GM12872 (cell line): ENCODE results near the gene ASPG.

Source experiments
- TF ChIP-seq, protein P1 (sequence below): IDR thresholded peaks from 3 replicates; pipeline ENCODE4 v1.5.1; 2011; ENCODE audit warnings: low read depth, mild to moderate bottlenecking, low read length, moderate library complexity; ENCODE audit not compliant: insufficient read depth

ASPG gene

DNA sequence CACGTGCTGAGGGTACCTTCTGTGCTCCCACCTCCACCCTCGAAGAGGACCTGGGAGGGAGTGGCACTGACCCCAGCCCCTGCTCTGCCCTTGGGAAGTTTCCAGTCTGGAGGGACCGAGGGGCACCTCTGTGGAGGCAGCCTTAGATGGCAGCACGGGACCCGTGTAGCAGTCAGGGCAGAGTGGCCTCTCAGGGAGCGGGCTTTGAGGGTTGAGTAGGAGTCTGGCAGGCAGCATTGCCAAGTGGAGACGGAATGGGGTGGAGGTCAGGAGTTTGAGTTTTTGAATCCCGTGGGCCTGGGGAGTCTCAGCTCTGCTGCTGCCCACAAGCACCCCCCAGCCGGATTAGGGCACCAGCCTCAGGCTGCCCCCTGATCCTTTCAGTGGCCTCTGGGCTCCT lies 74.5 kb downstream of the ASPG start:
- TF ChIP-seq, protein P1, sequence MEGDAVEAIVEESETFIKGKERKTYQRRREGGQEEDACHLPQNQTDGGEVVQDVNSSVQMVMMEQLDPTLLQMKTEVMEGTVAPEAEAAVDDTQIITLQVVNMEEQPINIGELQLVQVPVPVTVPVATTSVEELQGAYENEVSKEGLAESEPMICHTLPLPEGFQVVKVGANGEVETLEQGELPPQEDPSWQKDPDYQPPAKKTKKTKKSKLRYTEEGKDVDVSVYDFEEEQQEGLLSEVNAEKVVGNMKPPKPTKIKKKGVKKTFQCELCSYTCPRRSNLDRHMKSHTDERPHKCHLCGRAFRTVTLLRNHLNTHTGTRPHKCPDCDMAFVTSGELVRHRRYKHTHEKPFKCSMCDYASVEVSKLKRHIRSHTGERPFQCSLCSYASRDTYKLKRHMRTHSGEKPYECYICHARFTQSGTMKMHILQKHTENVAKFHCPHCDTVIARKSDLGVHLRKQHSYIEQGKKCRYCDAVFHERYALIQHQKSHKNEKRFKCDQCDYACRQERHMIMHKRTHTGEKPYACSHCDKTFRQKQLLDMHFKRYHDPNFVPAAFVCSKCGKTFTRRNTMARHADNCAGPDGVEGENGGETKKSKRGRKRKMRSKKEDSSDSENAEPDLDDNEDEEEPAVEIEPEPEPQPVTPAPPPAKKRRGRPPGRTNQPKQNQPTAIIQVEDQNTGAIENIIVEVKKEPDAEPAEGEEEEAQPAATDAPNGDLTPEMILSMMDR: no peak

GRCh38 chr14:104161602-104162367 lies 76.3 kb downstream of the ASPG start:
- TF ChIP-seq, protein P1: no peak

- TF ChIP-seq, protein P1: no peak
These were observed 77.0 kb downstream of the ASPG start for GRCh38 chr14:104162495-104162894.

DNA sequence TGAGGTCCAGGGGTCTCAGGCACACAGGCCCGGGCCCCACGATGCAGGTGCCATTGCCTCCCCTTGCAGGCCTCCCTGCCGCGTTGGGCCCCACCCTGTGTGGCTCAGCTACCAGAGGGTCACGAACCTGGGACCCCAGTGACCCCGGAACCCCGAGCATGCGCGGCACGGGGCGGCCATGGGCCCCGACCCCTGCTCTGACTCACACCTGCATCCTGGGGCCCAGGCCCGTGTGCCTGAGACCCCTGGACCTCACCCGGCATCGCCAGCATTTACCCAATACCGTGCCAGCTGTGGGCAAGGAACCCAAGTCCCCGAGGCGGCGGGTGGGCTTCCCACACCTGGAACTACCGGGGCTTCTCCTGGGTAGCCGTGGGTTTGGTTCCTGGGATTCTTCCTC lies 78.0 kb downstream of the ASPG start:
- TF ChIP-seq, protein P1: no peak

- TF ChIP-seq, protein P1: no peak
These were observed 78.5 kb downstream of the ASPG start for GRCh38 chr14:104164041-104164440.

- TF ChIP-seq, protein P1: no peak
These were observed 79.0 kb downstream of the ASPG start for GRCh38 chr14:104164512-104164911.
